ENCODE measurements around the gene ZNF416.

The ZNF416 gene

DNA sequence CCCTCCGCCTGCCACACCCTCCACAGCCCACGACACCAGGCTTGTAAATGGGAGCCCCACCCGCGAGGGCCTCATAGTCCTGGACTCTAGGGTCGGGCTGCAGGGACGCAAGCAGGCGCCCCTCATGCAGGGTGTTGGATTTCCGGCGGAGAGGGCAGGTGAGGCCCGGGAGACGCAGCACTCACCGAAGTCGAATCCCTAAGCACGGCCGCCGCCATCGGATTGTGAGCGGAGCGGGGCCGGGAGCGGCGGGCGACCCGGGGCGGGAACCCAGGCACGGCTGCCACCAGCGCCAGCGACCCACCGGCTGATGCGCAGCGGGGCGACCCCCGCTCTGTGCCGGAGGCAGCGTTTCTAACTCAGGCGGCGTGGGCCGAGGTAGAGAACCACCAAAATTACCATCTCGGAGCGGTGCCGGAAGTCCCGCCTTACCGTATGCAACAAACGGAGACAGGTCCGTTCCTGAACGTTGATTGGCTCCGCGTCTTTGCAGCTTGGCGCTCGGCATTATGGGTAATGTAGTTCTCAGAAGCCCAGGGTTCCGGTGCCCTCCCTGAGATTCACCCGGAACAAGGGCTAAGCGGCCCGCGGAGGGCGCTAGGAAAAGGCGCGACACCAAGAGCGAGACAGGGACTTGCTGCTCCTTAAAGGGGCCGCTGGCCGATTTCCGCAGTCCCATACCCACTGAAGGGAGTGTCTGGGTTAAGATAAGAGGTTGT lies at the start of gene ZNF416:
ZNF416 (minus strand) TSS at position 425 of the 719 bp plus-strand sequence; CDS start at position 218, 207 bp downstream.
- in situ Hi-C loops (cut with MboI; ENCODE audit: low sequenced_read_pairs): no loop called here

DNA sequence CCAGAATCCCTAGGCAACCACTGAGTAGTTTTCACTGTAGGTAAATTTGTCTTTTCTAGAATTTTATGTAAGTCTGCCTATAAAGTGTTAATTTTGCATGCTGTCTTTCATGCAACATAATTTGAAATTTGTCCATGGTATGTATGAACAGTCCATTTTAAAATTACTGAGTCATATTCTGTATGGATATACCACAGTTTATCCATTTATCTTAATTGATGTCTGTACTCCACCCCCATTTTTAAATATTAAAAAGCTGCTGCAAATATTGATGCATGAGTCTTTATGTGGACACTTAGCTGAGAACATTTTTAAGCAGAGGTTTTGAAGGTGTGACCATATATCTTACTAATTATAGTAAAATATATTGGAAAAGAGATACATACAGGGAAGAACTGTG lies 44.4 kb upstream of the ZNF416 start:
- in situ Hi-C loops (cut with MboI; ENCODE audit: low sequenced_read_pairs): no loop called here

DNA sequence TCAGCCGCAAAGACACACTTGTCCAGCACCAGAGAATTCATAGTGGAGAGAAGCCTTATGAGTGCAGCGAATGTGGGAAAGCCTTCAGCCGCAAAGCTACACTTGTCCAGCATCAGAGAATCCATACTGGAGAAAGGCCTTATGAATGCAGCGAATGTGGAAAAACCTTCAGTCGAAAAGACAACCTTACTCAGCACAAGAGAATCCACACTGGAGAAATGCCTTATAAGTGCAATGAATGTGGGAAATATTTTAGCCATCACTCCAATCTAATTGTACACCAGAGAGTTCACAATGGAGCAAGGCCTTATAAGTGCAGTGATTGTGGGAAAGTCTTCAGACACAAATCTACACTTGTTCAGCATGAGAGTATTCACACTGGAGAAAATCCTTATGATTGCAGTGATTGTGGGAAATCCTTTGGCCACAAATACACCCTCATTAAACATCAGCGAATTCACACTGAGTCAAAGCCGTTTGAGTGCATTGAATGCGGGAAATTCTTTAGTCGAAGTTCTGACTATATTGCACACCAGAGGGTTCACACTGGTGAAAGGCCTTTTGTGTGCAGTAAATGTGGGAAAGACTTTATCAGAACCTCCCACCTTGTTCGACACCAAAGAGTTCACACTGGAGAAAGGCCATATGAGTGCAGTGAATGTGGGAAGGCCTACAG lies 42.1 kb upstream of the ZNF416 start:
- in situ Hi-C loops (cut with MboI; ENCODE audit: low sequenced_read_pairs): no loop called here

DNA sequence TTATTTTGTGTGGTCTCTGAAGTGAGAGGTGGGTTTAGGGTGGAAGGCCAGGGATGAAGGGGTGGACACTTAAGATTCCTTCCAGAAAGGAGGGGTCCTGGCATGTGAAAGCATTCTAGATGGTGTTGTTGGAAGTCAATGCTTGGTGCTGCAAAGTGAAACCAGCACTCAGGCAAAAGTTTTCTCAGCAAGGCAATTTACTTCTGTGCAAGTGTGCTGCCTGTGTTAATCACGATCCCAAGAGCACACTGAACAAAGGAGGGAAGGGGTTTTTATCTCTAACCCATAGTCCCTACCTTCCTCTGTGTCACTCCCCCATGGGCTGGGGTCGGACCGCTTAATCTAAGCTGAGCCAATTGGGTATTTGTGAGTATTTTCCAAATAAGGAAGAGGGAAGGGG lies 36.6 kb upstream of the ZNF416 start:
- in situ Hi-C loops (cut with MboI; ENCODE audit: low sequenced_read_pairs): no loop called here

DNA sequence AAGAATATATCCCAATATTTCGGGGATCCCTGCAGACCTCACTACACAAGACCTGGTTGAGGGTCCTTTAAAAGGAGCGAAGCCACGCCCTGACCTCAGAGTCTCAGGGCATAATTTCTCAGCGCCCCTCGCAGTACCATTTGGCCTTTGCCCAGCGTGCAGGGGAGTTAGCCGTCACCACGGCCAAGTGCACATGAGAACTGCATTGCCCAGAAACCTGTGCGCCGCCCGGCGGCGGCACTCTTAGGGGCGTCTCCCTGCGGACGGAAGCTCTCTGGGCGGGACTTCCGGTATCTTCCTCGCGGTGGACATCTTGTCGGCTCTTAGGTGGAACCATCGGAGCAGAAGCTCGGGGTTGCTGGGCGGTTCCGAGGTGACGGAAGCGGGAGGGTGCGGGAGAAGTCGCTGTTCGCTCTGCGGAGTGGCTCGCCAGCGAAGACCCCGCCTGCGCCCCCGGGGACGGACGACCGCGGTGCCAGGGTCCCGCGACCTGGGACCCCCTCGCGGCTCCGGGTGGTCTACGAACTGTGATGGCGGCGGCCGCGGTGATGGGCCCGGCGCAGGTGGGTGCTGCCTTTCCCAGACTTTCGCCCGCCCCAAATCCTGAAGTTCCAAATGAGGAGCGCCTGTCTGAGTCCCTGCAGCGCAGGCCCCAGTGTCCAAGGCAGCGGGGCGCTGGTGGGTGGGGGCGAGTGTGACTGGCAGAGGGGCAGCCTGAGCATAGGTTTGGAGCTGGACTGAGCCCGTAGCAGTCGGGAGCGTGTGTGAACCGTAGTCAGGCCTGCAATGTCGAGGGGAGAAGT lies 35.4 kb upstream of the ZNF416 start, which contains the start of gene ZNF134:
ZNF134 (plus strand) TSS at position 302 of the 803 bp plus-strand sequence. CDS start 5,227 bp downstream, outside the sequence.
- in situ Hi-C loops (cut with MboI; ENCODE audit: low sequenced_read_pairs): no loop called here

DNA sequence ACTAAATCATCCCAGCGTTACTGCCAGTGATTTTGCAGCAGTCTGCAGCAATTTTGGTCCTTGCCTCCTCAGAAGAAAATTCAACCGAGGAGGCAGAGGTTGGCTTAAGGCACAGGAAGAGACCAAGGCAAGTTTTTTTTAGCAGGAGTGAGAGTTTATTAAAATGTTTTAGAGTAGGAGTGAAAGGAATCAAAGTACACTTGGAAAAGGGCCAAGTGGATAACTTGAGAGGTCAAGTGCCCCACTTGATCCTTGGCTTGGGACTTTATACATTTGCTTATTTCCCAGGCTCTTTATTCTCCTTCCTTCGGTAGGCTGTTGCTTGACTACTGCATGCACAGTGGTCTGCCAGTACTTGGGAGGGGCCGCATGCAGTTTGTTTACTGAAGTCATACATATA lies 32.4 kb upstream of the ZNF416 start:
- in situ Hi-C loops (cut with MboI; ENCODE audit: low sequenced_read_pairs): no loop called here

DNA sequence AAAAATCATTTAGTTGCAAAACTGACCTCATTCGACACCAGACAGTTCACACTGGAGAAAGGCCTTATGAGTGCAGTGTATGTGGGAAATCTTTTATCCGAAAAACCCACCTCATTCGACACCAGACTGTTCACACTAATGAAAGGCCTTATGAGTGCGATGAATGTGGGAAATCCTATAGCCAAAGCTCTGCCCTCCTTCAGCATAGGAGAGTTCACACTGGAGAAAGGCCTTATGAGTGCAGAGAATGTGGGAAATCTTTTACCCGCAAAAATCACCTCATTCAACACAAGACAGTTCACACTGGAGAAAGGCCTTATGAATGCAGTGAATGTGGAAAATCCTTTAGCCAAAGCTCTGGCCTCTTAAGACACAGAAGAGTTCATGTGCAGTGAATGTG lies 28.2 kb upstream of the ZNF416 start:
- in situ Hi-C loops (cut with MboI; ENCODE audit: low sequenced_read_pairs): no loop called here

DNA sequence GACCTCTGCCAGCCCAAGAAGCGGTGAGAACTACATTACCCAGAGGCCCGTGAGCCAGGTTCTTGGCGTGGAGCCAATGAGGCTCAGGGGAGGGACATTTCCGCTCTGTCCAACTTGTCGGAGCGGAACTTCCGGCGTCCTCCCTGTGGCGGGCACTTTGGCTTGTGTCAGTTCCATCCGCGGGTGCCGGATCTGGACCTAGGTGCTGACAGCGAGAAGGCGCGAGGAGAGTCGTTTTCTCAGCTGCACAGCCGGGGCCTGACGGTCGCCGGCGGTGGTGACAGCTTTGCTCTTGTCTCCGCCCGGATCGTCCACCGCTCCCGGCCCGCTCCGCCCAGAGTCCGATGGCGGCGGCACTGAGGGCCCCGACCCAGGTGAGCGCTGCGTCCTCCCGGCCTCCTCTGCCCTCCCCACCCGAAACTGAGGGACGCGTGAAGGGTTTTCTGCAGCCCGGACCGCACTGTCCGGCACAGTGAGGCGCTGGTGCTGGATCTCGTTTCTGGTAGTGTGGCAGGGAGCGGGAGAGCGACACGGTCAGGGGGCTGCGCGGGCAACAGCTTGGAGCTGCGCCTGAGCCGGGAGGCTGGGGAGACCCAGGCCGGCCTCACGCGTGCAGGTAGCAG lies 21.2 kb upstream of the ZNF416 start, which contains the start of gene ZNF530:
ZNF530 (plus strand) TSS at position 125 of the 623 bp plus-strand sequence. CDS start 4,461 bp downstream, outside the sequence.
- in situ Hi-C loops (cut with MboI; ENCODE audit: low sequenced_read_pairs): no loop called here

DNA sequence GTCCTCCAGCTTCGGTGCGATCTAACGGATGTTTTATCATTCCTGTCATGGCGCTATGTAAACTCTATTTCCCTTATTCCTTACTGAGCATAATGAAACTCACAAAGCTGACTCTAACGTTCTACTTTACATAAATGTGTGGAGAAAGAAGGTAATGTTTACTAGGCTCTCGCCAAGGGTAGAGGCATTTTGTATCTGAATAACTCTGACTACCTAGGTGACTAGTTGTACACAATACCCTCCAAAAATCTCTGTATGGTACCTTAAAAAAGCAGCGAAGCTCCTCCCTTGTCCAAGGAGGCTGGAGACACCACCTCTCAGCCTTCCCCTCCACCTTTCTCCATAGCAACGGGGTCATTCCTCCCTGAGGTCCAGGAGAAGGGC lies 20.7 kb upstream of the ZNF416 start:
- in situ Hi-C loops (cut with MboI; ENCODE audit: low sequenced_read_pairs): no loop called here

DNA sequence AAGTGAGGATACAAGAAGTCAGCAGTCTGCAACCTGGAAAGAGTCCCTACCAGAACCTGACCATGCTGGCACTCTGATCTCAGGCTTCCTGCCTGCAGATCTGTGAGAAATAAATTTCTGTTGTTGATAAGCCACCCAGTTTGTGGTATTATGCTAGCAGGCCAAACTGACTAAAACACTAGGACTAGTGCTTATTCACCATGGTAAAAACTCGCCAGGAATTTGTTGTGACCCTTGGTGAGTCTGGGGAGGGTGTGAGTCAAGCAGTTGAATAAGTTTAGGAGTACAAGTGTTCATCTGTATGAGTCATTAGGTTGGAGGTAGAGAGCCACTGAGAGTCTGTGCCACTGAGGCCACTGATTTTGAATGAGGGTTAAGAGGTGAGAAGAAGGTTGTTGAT lies 8.8 kb upstream of the ZNF416 start:
- in situ Hi-C loops (cut with MboI; ENCODE audit: low sequenced_read_pairs): no loop called here

DNA sequence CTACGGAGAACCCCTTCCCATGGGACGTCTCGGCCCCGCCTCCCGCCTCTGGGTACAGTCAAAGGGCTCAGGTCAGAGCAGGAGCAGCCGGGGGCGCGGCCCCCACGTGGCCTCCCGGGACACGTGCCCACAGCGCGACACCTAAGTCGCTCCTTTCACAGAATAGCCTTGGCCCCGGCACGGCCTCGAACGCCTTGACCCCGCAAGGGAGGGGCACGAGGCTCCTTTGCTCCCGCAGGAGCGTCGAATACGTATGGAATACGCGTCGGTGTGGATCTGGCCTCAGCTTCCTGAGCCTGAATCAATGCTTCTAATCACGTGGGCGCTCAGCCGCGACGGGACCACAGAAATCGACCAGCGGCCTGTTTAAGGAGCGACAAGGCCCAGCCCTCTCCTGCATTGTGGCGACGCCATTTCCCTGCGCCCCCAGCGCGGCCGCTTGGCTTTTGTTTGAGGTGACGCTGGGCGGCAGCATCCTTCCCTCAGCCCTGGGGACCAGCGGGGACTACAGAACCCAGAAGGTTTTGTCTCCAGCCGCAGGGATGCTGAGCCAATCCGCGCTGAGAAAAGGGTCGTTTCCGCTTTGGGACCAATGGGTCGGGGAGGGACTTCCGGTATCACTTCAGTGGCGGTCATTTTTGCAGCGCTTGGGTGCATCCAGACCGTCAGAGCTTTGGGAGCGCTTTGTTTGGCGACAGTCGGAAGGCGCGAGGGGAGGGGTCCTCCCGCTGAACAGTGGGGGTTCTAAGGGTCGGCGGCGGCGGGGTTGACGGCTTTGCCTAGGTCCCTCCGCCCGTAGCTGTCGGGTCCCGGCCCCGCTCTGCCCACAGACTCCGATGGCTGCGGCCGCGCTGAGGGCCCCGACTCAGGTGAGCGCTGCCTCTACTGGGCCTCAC lies 5.1 kb upstream of the ZNF416 start, which contains the start of gene ZIK1:
ZIK1 (plus strand) TSS at position 625 of the 896 bp plus-strand sequence; CDS start at position 837, 212 bp downstream.
- in situ Hi-C loops (cut with MboI; ENCODE audit: low sequenced_read_pairs): no loop called here

DNA sequence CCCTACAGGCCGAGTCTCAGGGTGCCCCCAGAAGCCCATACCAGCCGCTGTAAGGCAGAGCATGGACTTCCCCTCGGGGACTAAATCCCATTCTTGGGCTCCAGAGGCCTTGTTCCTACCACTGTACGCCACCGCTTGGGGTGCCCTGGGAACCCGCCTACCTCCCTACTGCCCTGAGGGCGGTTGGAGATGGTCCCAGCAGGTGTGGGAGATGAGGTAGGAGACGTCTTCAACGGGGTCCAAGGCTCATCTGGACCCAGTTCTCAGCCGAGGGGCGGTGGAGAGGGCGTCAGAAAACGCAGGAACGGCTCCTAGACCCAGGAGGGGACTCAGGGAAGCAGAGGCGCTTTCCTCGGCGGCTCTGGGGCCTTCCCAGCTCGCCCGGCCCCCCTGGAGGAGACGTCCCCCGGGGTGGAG lies 4.4 kb upstream of the ZNF416 start:
- in situ Hi-C loops (cut with MboI; ENCODE audit: low sequenced_read_pairs): no loop called here

DNA sequence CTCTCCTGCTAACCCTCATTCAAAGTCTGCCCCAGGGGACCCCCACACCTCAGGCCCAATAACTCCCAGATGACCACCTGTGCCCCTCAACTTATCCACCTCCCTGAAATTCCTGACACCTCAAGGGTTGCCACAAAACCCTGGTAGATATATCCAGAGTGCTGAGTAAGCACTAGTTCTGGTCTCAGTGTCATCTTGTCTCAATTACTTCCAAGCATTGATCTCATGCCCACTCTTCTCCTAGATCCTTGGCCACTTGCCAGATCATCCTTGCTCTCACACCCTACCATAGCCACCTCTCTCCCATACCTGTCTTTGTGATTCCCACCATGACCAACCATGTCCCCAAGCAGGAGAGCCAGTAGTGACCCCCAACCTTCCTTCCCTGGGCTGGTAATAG lies 2.0 kb downstream of the ZNF416 start:
- in situ Hi-C loops (cut with MboI; ENCODE audit: low sequenced_read_pairs): no loop called here

DNA sequence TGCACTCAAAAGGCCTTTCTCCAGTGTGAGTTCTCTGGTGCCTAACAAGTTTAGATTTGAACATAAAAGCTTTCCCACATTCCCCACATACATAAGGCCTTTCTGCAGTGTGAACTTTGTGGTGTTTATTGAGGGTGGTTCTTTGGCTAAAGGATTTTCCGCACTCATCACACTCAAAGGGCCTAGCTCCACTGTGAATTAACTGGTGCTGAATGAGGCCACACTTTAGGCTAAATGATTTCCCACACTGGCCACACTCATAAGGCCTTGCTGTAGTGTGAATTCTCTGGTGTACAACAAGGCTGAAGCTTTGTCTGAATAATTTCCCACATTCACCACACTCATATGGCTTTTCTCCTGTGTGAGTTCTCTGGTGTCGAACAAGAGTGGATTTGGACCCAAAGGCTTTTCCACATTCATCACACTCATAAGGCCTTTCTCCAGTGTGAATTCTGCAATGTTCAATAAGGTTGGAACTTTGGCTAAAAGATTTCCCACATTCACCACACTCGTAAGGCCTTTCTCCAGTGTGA lies 6.2 kb downstream of the ZNF416 start:
- in situ Hi-C loops (cut with MboI; ENCODE audit: low sequenced_read_pairs): no loop called here

DNA sequence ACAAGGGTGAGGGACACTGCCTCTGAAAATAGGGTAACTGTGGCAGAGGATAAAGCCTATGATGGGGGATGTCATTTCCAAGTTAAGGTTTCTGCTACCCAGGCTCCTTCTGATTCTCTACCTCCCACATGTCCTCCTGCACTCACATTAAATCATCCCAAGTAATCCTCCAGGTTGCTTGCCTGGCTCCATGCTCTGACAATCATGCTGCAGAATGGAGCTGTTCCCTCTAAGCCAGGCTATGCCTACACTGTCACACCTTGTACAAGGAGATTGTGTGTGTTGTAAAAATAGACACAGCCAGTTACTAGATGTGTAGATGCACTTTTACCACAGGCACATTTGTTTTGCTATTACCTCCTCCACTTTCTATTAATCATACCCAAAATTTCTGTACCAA lies 8.0 kb downstream of the ZNF416 start:
- in situ Hi-C loops (cut with MboI; ENCODE audit: low sequenced_read_pairs): no loop called here

DNA sequence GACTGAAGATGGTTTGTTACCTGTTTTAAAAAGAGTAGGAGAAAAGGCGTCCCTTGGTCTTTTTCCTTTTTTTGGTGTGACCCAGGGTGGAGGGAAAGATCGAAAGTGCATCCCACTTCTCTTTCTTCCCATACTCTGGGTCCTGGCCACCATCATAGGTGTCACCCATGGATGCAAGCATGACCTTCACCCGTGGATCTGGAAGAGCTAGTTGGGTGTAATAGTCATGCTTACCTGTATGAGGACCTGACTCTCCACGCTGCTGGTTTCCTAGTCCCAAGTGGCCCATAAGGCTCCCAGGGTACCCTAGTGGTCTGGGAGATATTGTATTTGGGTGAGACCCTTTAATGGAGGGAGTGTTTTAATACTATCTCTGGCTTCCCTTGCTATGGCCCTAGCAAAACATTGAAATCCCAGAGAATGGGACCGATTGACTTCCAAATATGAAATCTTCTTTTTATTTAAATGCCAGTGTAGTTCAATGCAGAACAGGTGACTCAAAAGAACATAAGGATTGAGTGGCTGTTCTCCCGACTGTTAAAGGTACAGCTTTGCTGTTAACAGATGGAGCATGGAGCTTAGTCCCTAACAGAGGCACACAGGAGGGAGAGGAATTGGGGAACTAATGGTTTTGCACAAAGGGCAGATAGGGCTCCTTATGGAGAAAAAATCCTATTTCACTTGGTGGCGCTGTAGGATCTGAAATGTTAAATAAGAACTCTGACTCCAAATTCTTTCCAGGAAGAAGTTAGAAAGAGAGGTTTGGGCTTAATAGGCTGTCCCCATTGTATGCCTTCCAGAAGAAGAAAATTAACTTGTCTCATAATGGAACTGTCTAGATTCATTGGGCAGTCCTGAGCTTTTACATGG lies 12.1 kb downstream of the ZNF416 start:
- in situ Hi-C loops (cut with MboI; ENCODE audit: low sequenced_read_pairs): no loop called here

DNA sequence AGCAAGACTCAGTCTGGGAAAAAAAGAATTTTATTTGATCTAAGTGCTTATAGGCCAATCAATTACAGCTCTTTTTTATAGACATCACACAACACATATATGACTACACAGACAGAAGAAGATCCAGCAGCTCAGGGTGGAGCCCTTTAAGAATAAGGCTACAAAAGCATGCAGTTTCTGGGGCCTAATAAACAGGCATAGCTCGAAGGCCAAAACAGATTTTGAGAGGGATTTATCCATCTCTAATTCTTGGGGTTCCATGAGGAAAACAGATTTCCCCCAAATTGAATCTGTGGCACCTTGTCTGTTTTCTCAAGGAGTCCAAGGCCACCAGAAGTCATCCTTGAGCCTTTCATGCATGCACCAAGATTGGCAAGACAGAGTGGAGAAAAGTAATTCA lies 15.2 kb downstream of the ZNF416 start:
- in situ Hi-C loops (cut with MboI; ENCODE audit: low sequenced_read_pairs): no loop called here

DNA sequence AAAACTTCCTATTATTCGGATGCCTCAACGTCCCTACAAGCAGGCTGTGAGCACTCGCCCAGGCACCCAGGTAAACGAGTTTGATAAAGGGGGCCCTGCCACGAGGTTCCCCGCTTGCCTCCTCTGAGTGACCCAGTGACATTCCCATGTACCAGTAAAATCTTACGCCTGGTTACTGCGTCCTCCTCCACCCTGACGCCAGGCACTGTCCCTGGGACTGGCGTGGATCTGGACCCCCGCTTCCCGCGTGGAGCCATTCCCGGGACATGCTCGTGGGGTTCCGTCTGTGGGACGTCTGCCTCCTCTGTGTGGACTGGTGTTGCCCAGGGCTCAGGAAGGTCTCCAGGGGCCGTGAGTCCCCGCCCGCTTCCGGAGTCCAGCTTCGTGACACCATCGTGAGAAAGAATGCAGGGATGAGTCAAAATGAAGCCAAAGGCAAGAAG lies 18.6 kb downstream of the ZNF416 start:
- in situ Hi-C loops (cut with MboI; ENCODE audit: low sequenced_read_pairs): no loop called here
